ENCODE data around the gene RBM33.

RBM33 gene, protein sequence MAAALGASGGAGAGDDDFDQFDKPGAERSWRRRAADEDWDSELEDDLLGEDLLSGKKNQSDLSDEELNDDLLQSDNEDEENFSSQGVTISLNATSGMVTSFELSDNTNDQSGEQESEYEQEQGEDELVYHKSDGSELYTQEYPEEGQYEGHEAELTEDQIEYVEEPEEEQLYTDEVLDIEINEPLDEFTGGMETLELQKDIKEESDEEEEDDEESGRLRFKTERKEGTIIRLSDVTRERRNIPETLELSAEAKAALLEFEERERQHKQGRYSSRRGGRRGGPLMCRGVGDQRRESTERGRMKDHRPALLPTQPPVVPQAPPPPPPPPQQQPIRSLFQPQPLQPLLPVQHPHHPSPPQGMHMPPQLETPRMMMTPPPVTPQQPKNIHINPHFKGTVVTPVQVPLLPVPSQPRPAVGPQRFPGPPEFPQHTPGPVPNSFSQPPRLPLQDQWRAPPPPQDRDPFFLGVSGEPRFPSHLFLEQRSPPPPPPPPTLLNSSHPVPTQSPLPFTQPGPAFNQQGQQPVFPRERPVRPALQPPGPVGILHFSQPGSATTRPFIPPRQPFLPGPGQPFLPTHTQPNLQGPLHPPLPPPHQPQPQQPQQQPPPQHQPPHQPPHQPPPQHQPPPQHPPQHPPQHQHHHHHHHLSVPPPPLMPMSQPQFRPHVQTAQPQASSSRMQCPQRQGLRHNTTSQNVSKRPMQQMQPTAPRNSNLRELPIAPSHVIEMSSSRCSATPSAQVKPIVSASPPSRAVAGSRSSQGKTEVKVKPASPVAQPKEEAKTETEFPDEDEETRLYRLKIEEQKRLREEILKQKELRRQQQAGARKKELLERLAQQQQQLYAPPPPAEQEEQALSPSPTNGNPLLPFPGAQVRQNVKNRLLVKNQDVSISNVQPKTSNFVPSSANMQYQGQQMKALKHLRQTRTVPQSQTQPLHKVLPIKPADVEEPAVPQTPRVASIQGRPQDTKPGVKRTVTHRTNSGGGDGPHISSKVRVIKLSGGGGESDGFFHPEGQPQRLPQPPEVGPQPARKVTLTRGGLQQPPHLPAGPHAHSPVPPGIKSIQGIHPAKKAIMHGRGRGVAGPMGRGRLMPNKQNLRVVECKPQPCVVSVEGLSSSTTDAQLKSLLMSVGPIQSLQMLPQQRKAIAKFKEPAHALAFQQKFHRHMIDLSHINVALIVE

DNA sequence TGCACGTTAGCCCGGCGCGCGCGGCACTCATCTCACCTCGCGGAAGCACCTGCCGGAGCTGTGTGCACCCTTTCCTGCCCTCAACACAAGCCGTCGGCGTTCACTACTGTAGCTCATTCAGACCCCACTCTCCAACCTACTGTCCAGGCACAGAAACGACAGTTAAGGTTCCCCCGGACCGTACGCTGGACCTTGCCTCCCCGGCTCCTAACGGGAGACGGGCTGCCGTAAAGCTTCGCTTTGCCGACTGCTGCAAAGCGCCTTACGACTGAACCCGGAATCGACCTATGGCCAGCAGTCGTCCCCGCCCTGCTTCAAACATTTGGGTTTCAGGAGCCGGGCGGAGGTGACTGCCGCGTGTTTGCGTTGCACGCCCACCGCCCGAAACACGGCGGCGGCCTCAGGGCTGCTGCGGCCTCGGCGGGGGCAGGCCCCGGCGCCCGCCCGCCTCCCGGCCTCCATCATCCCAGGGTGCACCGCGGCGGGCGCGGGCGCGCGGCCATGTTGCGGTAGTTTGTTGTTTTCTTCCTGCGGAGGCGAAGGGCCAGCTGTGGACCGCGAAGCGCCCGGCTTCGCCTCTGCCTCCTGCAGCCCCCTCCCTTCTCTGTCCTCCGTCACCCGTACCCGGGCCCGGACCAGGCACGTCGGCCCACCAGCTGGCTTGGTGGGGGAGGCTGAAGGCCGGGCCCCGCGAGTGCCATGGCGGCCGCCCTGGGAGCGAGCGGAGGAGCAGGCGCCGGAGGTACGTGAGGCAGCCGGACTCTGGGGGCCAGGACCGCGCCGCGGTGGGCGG is at the start of gene RBM33:
RBM33 (plus strand) TSS at position 484 of the 793 bp plus-strand sequence; CDS start at position 700, 216 bp downstream.
- Mint-ChIP-seq H3K4me3 (peak within 1 kb of the TSS; percentile 100), H3K4me1 (peaks cover 29% of the 10 kb centered on the region), H3K27me3 (ENCODE audit: low read depth, poor library complexity) (peaks cover 15% of the 10 kb centered on the region), H3K27ac (peak within 1 kb of the TSS; percentile 100), H3K36me3 (ENCODE audit: low read depth) (peaks cover 93% of the 10 kb centered on the region), H3K9me3 (peaks cover 83% of the 10 kb centered on the region)
- peak; percentile 78 for DNase-seq
- TF ChIP-seq, protein P1, sequence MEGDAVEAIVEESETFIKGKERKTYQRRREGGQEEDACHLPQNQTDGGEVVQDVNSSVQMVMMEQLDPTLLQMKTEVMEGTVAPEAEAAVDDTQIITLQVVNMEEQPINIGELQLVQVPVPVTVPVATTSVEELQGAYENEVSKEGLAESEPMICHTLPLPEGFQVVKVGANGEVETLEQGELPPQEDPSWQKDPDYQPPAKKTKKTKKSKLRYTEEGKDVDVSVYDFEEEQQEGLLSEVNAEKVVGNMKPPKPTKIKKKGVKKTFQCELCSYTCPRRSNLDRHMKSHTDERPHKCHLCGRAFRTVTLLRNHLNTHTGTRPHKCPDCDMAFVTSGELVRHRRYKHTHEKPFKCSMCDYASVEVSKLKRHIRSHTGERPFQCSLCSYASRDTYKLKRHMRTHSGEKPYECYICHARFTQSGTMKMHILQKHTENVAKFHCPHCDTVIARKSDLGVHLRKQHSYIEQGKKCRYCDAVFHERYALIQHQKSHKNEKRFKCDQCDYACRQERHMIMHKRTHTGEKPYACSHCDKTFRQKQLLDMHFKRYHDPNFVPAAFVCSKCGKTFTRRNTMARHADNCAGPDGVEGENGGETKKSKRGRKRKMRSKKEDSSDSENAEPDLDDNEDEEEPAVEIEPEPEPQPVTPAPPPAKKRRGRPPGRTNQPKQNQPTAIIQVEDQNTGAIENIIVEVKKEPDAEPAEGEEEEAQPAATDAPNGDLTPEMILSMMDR (IDR thresholded peaks at IDR 0.05): no peak

DNA sequence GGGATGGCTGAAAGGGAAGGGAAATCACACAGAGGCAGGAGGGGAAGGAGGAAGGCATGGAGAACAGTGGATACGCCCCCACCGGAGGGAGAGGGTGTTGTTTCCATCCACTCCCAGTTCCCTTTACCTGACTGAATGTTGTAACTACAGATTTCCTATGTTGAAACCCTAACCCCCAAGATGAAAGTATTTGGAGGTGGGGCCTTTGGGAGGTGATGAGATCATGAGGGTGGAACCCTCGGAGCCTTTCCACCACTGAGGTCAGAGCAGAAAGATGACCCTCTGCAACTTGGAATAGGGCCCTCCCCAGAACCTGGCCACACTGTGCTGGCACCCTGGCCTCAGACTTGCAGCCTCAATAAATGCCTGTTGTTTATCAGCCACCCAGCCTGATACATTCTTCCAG is 49.5 kb upstream of the RBM33 start:
- Mint-ChIP-seq H3K27ac (no peak overlapping the region), H3K4me3 (no peak overlapping the region), H3K27me3 (ENCODE audit: low read depth, poor library complexity) (peaks cover 6% of the 10 kb centered on the region), H3K36me3 (ENCODE audit: low read depth) (no peaks in the 10 kb centered on the region), H3K9me3 (no peaks in the 10 kb centered on the region), H3K4me1 (peaks cover 26% of the 10 kb centered on the region)
- no peak for DNase-seq
- TF ChIP-seq, protein P1 (IDR thresholded peaks at IDR 0.05): no peak

DNA sequence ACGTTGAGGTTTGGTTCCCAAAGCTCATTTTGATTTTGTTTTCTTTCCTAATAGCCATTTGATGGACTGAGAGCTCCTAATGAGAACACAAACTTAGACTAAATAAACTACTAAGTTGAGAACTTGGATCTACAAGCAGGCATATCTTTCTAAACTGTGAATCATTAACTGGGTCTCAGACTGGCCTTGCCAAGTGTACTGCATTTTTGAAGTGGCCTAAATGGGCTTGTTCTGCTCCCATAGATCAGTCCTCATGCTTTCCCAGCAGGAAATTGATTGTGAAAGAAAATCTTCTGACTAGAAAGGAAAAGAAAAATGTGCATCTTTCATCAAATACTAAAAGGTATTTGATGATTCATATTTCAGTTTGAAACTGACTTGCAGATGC is 46.7 kb upstream of the RBM33 start:
- H3K36me3 Mint-ChIP-seq (ENCODE audit: low read depth): no peaks in the 10 kb centered on the region
- no peak for DNase-seq
- TF ChIP-seq, protein P1 (IDR thresholded peaks at IDR 0.05): no peak
- peaks cover 13% of the 10 kb centered on the region for H3K27me3 Mint-ChIP-seq (ENCODE audit: low read depth, poor library complexity)
- H3K9me3 Mint-ChIP-seq: no peaks in the 10 kb centered on the region
- peaks cover 12% of the 10 kb centered on the region for H3K4me1 Mint-ChIP-seq
- no peak overlapping the region for H3K27ac Mint-ChIP-seq
- H3K4me3 Mint-ChIP-seq: no peak overlapping the region

DNA sequence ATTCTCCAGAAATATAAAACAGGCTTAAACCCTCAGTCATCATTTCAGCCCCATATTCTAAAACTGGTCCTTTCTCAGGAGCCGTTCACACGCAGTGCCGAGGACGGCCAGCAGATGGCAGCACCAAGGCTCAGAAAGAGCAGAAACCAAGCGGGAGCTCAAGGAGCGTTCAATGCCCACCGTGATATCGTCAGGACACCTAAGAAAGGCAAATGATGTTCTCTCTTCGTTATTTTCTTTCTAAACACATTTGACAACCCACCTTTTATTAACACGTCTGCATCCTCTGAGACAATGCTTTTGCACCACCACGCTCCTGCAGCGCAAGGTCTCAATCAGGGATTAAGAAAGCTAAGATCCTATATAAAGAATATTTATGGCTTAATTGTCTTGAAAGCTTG is 45.7 kb upstream of the RBM33 start:
- peak; percentile 93 for DNase-seq
- no peak overlapping the region for H3K27ac Mint-ChIP-seq
- no peaks in the 10 kb centered on the region for H3K36me3 Mint-ChIP-seq (ENCODE audit: low read depth)
- peaks cover 17% of the 10 kb centered on the region for H3K4me1 Mint-ChIP-seq
- no peak overlapping the region for H3K4me3 Mint-ChIP-seq
- no peaks in the 10 kb centered on the region for H3K9me3 Mint-ChIP-seq
- H3K27me3 Mint-ChIP-seq (ENCODE audit: low read depth, poor library complexity): peaks cover 12% of the 10 kb centered on the region
- TF ChIP-seq, protein P1 (IDR thresholded peaks at IDR 0.05): peak; percentile 98

DNA sequence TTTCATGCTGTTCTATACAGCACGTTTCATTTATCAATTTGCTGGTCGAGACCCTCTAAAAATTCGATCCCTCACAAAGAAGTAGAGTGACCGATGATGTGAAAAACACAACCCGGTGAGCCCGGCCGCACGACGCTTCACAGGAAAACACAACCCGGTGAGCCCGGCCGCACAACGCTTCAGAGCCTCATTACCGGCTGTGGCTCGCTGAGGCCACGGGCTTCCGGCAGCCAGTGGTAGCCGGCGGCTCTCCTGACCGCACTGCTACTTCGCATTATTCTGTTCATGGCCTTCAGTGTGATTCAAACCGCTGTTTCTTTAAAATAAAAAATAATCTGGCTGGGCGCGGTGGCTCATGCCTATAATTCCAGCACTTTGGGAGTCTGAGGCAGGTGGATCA is 42.3 kb upstream of the RBM33 start:
- TF ChIP-seq, protein P1 (IDR thresholded peaks at IDR 0.05): no peak
- peaks cover 7% of the 10 kb centered on the region for H3K4me1 Mint-ChIP-seq
- peaks cover 10% of the 10 kb centered on the region for H3K9me3 Mint-ChIP-seq
- no peak overlapping the region for H3K4me3 Mint-ChIP-seq
- DNase-seq: no peak
- H3K36me3 Mint-ChIP-seq (ENCODE audit: low read depth): peaks cover 13% of the 10 kb centered on the region
- peaks cover 7% of the 10 kb centered on the region for H3K27me3 Mint-ChIP-seq (ENCODE audit: low read depth, poor library complexity)
- H3K27ac Mint-ChIP-seq: peak overlapping the region; percentile 60

Data from nephron progenitor cell (in vitro differentiated cells).